ENCODE measurements around the gene LIPK. TPM values are rescaled to one million over a fixed set of nuclear protein-coding genes. Genes with fewer than 3 reads are reported as not detected.

The LIPK gene
- not detected in 2 replicates for polyA plus RNA-seq (2011; rRNA removed)
- polyA minus RNA-seq (2011; rRNA and poly(A)+ RNA removed): not detected in 2 replicates

- no peak for DNase-seq (ENCODE audit: low read depth)
- Histone ChIP-seq H3K4me3 (ENCODE audit: low read depth, low read length) (no peak within 1 kb of the TSS), H3K36me3 (ENCODE audit: control insufficient read depth, insufficient read depth, low read length) (no peaks in the 10 kb centered on the region), H3K27me3 (ENCODE audit: control insufficient read depth, insufficient read depth, low read length) (no peaks in the 10 kb centered on the region)
- ChIA-PET POLR2A (no interaction called here), CTCF (no interaction called here)
- no peak for TF ChIP-seq CTCF (IDR thresholded peaks at IDR 0.05; ENCODE audit: insufficient read depth, low read depth, low read length)
Observed at GRCh38 chr10:88705958-88706357, at the start of gene LIPK. TSS of gene LIPK (plus strand) at chr10:88706249. CDS start at chr10:88724544, 18,295 bp downstream.

GRCh38 chr10:88657901-88658300 lies 48.1 kb upstream of the LIPK start:
- no peaks in the 10 kb centered on the region for H3K27me3 ChIP-seq (ENCODE audit: control insufficient read depth, insufficient read depth, low read length)
- TF ChIP-seq CTCF (IDR thresholded peaks at IDR 0.05; ENCODE audit: insufficient read depth, low read depth, low read length): no peak
- no peaks in the 10 kb centered on the region for H3K36me3 ChIP-seq (ENCODE audit: control insufficient read depth, insufficient read depth, low read length)
- POLR2A ChIA-PET: no interaction called here
- CTCF ChIA-PET: interaction anchor here (1.5 kb wide), 1 partner anchor 31 kb away, joined by 3 read pairs; no protein-coding TSS in a partner anchor
- H3K4me3 ChIP-seq (ENCODE audit: low read depth, low read length): no peak overlapping the region
- no peak for DNase-seq (ENCODE audit: low read depth)

DNA sequence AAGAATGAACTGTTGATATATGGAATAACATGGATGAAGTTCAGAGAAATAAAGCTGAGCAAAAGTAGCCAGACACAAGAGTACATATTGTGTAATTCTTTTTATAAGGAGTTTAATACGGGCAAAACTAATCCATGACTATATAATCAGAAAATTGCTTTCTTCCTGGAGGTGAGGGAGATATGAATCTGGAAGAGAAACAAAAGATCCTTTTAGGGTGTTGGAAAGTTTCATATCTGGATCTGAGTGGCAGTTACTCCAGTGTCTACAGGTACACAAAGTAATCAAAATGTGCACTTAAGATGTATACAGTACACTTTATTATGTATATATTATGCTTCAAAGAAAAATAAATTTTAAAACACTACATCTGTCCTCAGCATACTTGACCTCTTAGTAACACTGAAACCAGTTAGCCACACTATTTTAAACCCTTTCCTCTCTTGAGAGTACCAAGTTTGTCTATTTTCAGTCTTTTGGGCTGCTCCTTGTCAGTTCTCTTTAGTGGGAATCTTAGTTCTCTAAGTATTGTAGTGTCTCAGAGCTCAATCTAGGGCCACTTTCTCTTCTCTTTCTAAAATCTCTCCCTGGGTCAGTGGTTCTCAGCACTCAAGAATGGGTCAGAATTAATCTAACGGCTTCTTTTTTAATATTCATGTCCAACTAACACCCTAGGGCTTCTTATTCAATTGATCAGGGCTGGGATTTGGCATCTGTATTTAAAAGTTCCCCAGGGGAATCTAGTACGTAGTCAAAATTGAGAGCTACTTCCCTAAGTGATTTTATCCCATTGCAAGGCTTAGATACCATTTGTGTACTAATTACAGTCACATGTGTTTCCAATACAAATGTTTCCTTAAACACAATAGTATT lies 46.1 kb upstream of the LIPK start:
- no peaks in the 10 kb centered on the region for H3K27me3 ChIP-seq (ENCODE audit: control insufficient read depth, insufficient read depth, low read length)
- H3K4me3 ChIP-seq (ENCODE audit: low read depth, low read length): no peak overlapping the region
- TF ChIP-seq CTCF (IDR thresholded peaks at IDR 0.05; ENCODE audit: insufficient read depth, low read depth, low read length): no peak
- ChIA-PET POLR2A (no interaction called here), CTCF (interaction anchor here (0.6 to 1.1 kb wide), 7 partner anchors 10 to 273 kb away, joined by 3 to 5 read pairs (median 3); partner anchors contain the start of gene RNLS)
- H3K36me3 ChIP-seq (ENCODE audit: control insufficient read depth, insufficient read depth, low read length): no peaks in the 10 kb centered on the region
- DNase-seq (ENCODE audit: low read depth): no peak

DNA sequence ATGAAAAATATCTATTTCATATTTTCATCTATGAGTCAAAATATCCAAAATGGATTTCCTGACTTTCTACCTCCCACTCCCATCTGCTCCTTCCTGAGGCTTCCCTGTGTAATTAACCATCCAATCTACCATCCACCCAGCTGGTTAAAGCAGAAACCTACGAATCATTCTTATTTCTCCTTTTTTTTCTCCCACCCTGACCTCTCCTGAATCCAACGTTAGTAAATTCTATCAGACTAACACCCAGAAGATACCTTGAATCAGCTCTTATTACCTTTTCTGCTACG lies 45.5 kb upstream of the LIPK start:
- TF ChIP-seq CTCF (IDR thresholded peaks at IDR 0.05; ENCODE audit: insufficient read depth, low read depth, low read length): no peak
- H3K27me3 ChIP-seq (ENCODE audit: control insufficient read depth, insufficient read depth, low read length): no peaks in the 10 kb centered on the region
- H3K36me3 ChIP-seq (ENCODE audit: control insufficient read depth, insufficient read depth, low read length): no peaks in the 10 kb centered on the region
- ChIA-PET POLR2A (no interaction called here), CTCF (interaction anchor here (0.6 to 1.1 kb wide), 2 partner anchors 9 to 67 kb away, joined by 3 to 5 read pairs; no protein-coding TSS in a partner anchor)
- no peak overlapping the region for H3K4me3 ChIP-seq (ENCODE audit: low read depth, low read length)
- no peak for DNase-seq (ENCODE audit: low read depth)

GRCh38 chr10:88661018-88661417 lies 45.0 kb upstream of the LIPK start:
- CTCF ChIA-PET: interaction anchor here (0.6 to 1.1 kb wide), 2 partner anchors 9 to 68 kb away, joined by 3 to 5 read pairs; no protein-coding TSS in a partner anchor
- H3K4me3 ChIP-seq (ENCODE audit: low read depth, low read length): no peak overlapping the region
- no peaks in the 10 kb centered on the region for H3K27me3 ChIP-seq (ENCODE audit: control insufficient read depth, insufficient read depth, low read length)
- DNase-seq (ENCODE audit: low read depth): no peak
- POLR2A ChIA-PET: interaction anchor here (0.6 to 0.7 kb wide), 2 partner anchors 30 to 36 kb away, joined by 3 to 8 read pairs; no protein-coding TSS in a partner anchor
- H3K36me3 ChIP-seq (ENCODE audit: control insufficient read depth, insufficient read depth, low read length): no peaks in the 10 kb centered on the region
- TF ChIP-seq CTCF (IDR thresholded peaks at IDR 0.05; ENCODE audit: insufficient read depth, low read depth, low read length): no peak
